ENCODE results near the gene ROMO1.
"Not testable (repeated sequence)": the region's sequence is repeated elsewhere in the genome, so short reads cannot be mapped to it uniquely, and the experiment has no call there.

Gene ROMO1

GRCh38 chr20:35709259-35709658 is 10.1 kb downstream of the ROMO1 start:
- in situ Hi-C loops (cut with HindIII; ENCODE audit: low sequenced_read_pairs): no loop called here

DNA sequence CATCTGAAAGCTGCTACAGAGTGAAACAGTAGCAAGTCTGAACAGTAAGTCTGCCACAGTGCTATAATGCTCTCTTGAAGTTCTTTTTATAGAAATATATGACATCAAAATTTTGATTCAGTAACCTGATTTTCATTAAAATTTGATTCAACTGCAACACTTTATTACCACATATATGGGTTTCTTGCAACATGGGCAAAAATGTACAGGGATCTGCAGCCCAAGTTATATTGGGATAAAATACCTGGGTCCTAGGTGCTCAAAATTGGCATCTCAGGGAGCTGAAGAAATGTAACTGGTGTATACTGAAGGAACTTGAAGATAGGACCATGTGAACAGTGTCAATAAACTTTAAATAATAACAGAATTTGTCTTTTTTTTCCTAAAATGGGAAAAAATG is 10.8 kb downstream of the ROMO1 start:
- in situ Hi-C loops (cut with HindIII; ENCODE audit: low sequenced_read_pairs): no loop called here

- in situ Hi-C loops (cut with HindIII; ENCODE audit: low sequenced_read_pairs): no loop called here
These were observed 11.8 kb downstream of the ROMO1 start for GRCh38 chr20:35710884-35711587.

DNA sequence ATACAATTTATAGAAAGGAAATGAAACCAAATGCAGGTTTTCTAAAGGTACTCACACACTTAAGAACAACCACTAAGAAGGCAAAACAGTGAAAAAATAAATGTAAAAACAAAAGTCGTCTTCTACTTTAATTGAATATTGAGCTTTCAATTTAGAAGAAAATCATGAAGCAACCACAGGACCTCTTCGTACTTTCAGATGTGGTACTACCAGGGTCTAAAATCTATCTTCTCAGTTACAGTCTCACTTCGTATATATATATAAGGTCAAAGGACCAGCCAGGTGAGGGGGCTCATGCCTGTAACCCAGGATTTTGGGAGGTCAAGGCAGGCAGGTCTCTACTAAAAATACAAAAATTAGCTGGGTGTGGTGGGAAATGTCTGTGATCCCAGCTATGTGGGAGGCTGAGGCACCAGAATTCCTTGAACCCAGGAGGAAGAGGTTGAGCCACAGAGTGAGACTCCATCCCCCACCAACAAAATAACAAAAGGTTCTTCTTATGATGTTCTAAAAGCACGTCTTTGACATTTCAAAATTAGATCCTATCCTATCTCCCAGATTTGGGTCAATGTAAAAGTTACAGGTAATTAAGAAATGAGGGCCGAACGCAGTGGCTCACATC is 12.5 kb downstream of the ROMO1 start:
- in situ Hi-C loops (cut with HindIII; ENCODE audit: low sequenced_read_pairs): no loop called here

DNA sequence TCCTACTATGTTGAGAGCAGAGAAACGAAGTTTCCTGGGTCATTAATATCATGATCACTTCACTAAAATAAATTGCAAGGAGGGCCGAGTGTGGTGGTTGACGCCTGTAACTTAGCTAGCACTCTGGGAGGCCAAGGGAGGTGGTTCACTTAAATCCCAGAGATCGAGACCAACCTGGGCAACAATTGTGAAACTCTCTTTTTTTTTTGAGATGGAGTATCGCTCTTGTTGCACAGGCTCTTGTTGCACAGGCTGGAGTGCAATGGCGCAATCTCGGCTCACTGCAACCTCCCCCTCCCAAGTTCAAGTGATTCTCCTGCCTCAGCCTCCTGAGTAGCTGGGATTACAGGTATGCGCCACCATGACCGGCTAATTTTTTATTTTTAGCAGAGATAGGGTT is 13.9 kb downstream of the ROMO1 start:
- in situ Hi-C loops (cut with HindIII; ENCODE audit: low sequenced_read_pairs): not testable (repeated sequence)

- in situ Hi-C loops (cut with HindIII; ENCODE audit: low sequenced_read_pairs): no loop called here
These were observed 14.9 kb downstream of the ROMO1 start for GRCh38 chr20:35714127-35714526.

DNA sequence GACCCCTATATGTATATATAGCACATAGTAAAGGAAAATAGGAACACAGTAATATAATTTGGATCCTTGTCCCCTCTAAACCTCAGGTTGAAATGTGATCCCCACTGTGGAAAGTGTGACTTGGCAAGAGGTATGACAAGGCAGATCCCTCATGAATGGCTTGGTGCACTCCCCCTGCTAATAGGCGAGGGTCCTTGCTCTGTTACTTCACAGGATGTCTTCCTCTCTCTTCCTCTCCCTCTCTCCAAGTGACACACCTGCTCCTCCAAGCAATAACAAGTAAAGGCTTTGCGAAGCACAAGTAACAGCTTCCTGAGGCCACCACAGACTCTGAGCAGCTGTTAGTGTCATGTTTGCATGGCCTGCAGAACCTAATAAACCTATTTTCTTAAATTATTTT is 16.4 kb downstream of the ROMO1 start:
- in situ Hi-C loops (cut with HindIII; ENCODE audit: low sequenced_read_pairs): no loop called here

DNA sequence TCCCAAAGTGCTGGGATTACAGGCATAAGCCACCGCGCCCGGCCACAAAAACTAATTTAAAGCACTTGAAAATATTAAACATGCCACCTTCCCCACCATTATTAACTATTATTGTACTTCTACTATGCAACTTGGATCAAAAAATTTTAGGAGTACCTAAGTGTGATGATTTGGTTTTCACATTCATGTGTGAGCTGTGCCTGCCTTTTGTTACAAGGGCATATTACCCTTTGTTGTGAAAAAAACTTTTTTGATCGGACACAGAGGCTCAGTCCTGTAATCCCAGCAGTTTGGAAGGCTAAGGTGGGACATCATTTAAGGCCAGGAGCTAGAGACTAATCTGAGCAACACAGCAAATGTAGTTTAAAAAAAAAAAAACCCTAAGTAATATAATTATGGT is 17.1 kb downstream of the ROMO1 start:
- in situ Hi-C loops (cut with HindIII; ENCODE audit: low sequenced_read_pairs): no loop called here

- in situ Hi-C loops (cut with HindIII; ENCODE audit: low sequenced_read_pairs): not testable (repeated sequence)
These were observed 19.1 kb downstream of the ROMO1 start for GRCh38 chr20:35718321-35718720.

GRCh38 chr20:35718972-35719635 is 19.9 kb downstream of the ROMO1 start:
- in situ Hi-C loops (cut with HindIII; ENCODE audit: low sequenced_read_pairs): no loop called here

GRCh38 chr20:35719717-35720116 is 20.5 kb downstream of the ROMO1 start:
- in situ Hi-C loops (cut with HindIII; ENCODE audit: low sequenced_read_pairs): no loop called here

GRCh38 chr20:35720165-35721123 is 21.2 kb downstream of the ROMO1 start:
- in situ Hi-C loops (cut with HindIII; ENCODE audit: low sequenced_read_pairs): no loop called here

DNA sequence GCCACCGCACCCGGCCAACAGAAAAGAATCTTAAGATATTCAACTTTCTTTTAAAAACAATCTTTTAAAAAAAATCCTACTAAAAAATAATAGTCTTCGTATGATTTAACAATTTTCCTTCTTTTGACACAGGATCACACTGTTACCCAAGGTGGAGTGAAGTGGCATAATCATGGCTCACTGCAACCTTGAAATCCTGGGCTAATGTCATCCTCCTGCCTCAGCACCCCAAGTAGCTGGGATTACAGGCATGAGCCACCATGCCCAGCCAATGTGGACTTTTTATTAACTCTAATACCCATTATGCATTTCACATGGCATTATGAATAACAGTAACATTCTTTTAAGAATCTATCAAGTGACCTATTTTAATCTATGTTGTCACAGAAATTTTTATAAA is 22.0 kb downstream of the ROMO1 start:
- in situ Hi-C loops (cut with HindIII; ENCODE audit: low sequenced_read_pairs): no loop called here

- in situ Hi-C loops (cut with HindIII; ENCODE audit: low sequenced_read_pairs): no loop called here
These were observed 22.4 kb downstream of the ROMO1 start for GRCh38 chr20:35721621-35722020.

GRCh38 chr20:35723275-35723639 is 24.1 kb downstream of the ROMO1 start:
- in situ Hi-C loops (cut with HindIII; ENCODE audit: low sequenced_read_pairs): not testable (repeated sequence)

GRCh38 chr20:35723652-35724320 is 24.6 kb downstream of the ROMO1 start:
- in situ Hi-C loops (cut with HindIII; ENCODE audit: low sequenced_read_pairs): not testable (repeated sequence)

GRCh38 chr20:35724321-35725230 is 25.4 kb downstream of the ROMO1 start:
- in situ Hi-C loops (cut with HindIII; ENCODE audit: low sequenced_read_pairs): no loop called here

GRCh38 chr20:35726842-35727711 is 27.9 kb downstream of the ROMO1 start:
- in situ Hi-C loops (cut with HindIII; ENCODE audit: low sequenced_read_pairs): no loop called here
